Hematopoietic multipotent progenitor cell (in vitro differentiated cells): ENCODE results near the gene C4orf17. TPM values are rescaled to one million over a fixed set of nuclear protein-coding genes. Genes with fewer than 3 reads are reported as not detected.

ENCODE experiments used
- total RNA-seq: library from RNA; depleted of rRNA; stranded (reverse); fragments of >200 nt; gene quantifications from one replicate; pipeline ENCODE4 v1.2.3, GENCODE V29; 2012

C4orf17 gene
- total RNA-seq, 1 donor: not detected

Other genes starting within 250 kb of the C4orf17 start
- not detected for gene ADH1A, start 220.0 kb upstream of the C4orf17 start, total RNA-seq
- under 0.01 TPM for gene ADH1B, start 189.6 kb upstream of the C4orf17 start, total RNA-seq
- gene ADH1C, start 158.3 kb upstream of the C4orf17 start, total RNA-seq: not detected
- not detected for gene ADH7, start 75.7 kb upstream of the C4orf17 start, total RNA-seq
- gene TRMT10A, start 53.0 kb downstream of the C4orf17 start, total RNA-seq: 1.1 TPM
- under 0.01 TPM for gene MTTP, start 63.8 kb downstream of the C4orf17 start, total RNA-seq
- gene C4orf54, start 146.8 kb downstream of the C4orf17 start, total RNA-seq: not detected